GM19468 (cell line): ENCODE data around the gene GNG10.
"Not testable (repeated sequence)": the region's sequence is repeated elsewhere in the genome, so short reads cannot be mapped to it uniquely, and the experiment has no call there.

ENCODE experiments used
- ATAC-seq: cut with Tn5 transposase; IDR thresholded peaks from one replicate; pipeline ENCODE4 v1.9.1; 2021; ENCODE audit warnings: mild to moderate bottlenecking, moderate library complexity, moderate number of reproducible peaks; ENCODE audit not compliant: unreplicated experiment; ENCODE audit errors: extremely low read depth

The GNG10 gene

DNA sequence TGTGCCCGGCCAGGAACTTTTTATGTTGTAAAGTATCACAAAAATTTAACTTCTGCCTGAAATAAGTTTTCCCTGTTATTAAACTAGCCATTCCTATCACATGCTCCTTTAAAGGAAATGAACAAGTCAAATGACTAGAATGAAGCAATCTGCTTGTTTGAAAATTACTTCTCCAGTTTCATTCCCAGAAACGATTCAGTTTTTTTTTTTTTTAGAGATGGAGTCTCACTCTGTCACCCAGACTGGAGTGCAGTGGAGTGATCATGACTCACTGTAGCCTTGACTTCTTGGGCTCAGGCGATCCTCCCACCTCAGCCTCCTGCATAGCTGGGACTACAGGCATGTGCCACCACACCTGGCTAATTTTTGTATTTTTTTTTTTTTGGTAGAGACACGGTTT, 13.3 kb upstream of the GNG10 start:
- no peak for ATAC-seq

DNA sequence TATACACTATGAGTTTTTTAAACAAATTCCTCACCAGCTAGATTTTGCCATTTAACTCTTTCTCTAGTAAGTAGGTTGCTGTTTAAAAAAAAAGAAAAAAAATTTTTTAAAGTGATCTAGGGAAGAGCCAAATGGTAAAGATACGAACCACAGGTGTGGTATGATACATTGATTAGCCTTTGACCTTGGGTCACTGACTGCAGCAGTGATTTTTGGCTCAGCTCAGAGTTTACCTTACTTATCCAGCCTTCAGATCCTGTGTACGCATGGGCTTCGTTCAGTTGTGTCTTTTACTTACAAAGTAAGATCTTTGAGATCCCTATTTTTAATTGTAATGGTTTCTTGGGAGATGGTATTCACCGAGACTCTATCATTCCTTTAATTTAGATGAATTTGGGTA, 12.4 kb upstream of the GNG10 start:
- ATAC-seq = no peak

DNA sequence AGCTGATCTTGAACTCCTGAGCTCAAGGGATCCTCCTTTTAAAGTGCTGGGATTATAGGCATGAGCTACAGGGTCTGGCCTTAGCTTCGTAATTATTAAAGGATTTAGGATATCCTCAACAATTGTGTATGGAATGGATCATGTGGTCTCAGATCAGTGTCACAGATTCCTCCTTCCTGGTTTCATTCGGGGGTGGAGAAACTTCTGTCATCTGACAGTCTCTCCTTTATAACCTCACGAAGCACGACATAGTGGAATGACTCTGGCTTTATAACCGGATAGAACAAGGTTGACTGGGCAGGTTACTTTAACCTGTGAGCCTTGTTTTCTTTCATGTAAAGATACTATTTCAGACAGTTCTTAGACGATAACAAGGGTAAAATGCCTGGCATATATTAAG, 4.4 kb upstream of the GNG10 start:
- ATAC-seq = no peak

DNA sequence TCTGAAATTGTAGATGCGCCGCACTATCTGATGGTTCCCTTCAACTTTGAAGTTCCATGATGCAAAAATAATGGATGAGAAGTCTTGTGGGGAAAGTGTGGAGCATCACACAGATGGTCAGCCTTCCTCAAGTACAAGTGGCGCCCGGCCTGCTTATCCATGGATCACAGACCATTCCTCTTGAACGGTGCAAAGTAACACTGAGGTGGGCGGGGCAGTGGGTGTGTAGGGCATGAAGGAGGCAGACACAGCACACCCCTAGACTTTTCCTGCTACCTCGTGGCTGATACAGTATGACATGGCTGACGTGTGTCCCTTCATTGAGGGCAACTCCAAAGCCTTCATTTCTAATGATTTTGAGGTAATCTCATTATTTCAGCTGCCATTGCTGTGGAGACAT, 2.5 kb upstream of the GNG10 start:
- ATAC-seq = no peak

DNA sequence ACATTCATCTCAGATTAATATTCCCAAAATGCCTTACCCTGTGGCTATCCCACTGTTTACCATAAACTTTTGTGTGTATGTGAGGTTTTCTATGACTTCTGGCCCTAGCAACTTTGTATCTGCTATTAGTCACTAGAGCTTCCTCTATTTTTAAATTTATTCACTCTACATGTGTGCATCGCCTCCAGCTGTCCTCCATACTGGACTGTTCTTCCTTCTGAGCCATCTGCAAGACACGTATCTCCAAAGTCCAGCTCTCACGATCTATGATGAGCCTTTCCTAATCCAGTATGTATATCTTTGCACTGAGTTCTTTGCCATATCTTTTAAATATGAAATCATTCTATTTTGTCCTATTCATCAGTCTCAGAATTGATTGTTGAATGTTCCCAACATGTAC, 1.7 kb upstream of the GNG10 start:
- no peak for ATAC-seq

DNA sequence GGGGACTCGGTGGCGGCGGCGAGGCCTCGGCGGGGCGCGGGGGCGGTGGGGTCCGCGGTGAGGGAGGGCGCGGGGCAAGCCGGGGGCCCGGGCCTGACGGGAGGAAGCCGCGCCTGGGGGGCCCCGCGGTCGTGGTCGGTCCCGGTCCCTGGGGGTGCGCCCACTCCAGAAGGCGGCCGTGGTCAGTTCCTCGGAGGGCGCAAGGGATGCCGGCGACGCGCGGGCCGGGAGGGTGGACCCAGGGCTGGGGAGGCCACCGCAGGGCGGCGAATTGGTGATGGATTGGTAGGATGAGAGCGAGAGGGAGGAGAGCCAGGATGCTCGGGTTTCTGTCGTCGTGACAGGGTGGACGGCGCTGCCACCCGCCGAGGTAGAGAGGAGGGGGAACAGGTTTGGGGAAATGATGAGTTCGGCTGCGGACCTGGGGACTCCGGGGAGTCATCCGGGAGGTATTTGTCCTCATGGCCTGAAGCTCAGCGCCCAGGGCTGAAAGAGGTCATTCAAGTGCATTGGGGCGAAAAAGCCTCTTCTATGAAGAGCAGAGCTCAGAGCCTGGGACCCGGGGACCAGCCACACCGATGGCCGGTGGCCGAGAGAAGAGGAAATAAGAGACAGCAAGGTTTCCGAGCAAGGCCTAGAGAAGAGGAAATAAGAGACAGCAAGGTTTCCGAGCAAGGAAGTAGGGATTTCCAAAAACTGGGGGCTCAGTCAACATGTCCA, 557 bp downstream of the GNG10 start:
- ATAC-seq = no peak

DNA sequence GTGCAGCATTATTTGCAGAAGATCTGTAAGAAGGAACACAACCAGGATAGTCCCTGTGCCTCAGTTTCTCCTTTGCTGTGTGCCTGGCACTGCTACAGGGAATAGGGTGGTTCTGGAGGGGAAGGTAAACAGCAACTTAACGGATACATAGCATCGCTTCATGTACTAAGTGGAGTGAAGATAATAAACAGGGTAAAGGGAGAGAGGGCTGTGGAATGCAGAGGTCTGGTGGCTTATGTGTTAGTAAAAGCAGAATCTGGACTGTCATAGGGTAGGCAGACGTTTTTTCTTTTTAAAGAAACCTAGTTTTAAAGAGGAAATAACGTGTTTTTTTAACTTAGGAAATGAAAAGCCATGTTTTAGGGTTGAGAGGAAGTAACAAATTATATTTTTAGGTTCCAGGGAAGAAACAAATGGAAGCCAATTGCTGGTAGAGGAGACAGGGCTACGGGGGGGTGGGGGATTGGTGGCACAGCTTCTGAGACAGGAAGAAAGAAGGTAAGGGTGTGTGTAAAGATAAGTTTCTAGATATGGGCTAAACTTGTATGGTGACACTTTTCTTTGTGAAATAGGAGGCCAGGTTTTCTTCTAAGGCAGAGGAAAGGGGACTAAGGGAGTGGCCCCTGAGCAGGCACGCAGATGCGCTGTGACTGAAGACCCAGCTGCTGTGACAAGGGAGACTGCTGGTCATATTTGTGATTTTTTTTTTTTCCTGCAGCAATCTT, 1.3 kb downstream of the GNG10 start:
- ATAC-seq = no peak

DNA sequence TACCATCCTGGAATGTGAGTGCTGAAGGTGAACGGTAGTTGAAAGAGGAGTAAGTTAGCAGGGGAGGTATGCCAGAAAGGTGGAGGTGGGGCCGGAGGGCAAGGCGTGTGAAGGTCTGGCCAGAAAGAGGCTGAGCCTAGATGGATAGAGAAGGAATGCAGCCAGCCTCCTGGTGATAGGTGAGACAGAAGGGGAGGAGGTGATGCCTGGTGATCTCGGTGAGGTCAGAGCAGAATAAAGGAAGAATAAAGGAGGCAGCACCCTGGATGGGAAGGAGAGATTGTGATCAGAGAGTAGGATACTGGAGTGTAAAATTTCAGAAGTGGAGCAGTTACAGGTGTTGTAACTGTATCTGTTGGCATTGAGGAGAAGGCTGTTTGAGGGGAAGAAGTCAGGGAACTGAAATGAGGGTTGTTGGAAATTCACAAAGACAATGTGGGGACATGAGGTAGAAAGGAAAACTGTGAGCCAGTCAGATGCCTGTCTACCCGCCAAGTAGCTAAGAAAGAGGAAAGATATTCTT, 2.0 kb downstream of the GNG10 start:
- ATAC-seq = no peak

DNA sequence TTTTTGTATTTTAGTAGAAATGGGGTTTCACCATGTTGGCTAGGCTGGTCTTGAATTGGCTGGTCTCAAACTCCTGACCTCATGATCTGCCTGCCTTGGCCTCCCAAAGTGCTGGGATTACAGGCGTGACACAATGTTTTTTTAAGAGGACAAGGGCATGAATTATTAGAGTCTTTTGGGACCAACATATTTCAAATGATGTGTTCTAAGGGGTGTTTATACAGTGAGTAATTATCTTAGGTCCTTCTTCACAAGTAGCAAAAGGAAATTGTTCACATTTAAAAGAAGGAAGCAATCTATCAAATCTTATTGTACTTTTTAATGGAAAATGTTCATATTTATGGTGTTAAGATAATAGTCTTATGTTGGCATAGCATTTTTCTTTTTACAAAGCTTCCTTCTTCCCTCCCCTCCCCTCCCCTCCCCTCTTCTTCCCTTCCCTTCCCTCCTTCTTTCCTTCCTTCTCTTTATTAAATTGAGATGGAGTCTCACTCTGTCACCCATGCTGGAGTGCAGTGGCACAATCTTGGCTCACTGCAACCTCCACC, 6.7 kb downstream of the GNG10 start:
- ATAC-seq = no peak

DNA sequence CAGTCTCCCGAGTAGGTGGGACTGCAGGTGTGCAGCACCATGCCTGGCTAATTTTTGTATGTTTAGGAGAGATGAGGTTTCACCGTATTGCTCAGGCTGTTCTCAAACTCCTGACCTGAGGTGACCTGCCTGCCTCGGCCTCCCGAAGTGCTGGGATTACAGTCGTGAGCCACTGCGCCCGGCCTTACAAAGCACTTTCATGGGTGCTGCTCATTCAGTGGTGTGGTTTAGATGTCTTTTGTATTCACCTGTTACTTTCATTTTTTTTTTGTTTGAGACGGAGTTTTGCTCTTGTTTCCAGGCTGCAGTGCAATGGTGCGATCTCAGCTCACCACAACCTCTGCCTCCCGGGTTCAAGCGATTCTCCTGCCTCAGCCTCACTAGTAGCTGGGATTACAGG, 7.2 kb downstream of the GNG10 start:
- not testable (repeated sequence) for ATAC-seq

DNA sequence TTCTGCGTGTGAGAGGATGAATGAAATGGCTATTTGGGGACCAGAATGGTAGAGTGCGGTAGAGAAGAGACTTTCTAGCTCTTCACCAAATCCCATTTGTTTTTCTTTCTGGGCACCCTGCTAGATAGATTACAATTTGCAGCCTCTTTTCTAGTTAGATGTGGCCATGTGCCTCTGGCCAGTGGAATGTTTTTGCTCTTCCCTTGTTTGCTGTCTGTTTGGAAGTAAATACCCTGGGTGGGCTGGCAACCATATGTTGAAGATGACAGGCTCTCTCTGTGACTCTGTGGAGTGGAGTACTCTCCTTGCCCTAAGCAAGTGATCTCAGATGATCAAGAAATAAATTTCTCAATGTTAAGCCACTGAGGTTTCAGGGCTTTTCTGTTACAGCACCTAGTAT, 12.9 kb downstream of the GNG10 start:
- no peak for ATAC-seq

DNA sequence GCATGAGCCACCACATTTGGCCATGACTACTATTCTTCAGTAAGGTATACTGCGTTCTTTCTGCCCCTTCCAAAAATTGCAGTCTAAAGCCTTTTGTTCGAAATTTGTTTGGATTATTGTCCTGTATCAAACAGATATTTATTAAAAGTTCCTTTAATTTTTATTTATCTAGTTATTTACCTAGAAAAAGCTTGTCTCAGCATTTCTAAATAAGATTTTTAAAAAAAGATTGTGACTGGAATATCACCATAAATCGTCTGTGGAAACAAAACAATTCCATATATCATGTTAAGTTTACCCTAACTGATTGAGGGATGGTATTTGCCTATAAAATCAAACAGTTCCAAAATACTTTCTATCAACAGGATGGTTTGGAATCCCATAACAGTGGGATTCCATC, 14.7 kb downstream of the GNG10 start:
- no peak for ATAC-seq

DNA sequence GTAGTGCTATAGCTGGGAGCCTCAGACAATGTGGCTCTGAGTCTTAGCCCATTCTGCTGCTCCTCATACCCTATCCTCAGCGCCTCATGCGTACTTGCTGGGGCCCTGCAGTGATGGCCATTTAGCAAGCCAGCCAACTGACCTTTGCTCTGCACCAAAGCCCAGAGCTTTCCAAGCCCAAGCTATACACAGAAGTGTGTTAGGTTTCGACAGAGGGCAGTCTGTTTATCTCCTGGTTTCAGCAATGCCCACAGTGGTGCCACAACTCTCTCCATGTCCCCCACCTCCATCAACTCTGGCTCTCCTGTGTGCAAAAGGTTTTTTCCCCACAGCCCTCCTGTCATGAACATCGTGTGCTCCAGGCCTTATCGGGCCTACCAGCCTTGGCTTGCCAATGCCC, 16.9 kb downstream of the GNG10 start:
- ATAC-seq = no peak

DNA sequence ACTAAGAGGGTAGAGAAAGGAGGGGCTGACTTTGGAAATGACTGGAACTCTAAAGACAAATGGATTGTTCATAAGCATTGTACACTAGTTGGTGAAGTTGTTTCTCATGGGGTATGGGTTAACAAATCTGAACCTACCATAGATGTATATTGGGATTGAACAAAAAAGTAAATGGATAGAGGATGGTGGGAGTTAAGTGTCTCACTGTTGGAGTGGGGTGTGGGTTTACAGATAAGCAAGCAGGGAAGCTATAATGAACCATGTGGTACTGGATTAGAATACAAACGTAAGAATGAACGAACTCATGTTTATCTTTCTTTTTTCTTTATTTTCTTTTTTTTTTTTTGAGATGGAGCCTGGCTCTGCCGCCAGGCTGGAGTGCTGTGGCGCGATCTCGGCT, 17.8 kb downstream of the GNG10 start:
- no peak for ATAC-seq

DNA sequence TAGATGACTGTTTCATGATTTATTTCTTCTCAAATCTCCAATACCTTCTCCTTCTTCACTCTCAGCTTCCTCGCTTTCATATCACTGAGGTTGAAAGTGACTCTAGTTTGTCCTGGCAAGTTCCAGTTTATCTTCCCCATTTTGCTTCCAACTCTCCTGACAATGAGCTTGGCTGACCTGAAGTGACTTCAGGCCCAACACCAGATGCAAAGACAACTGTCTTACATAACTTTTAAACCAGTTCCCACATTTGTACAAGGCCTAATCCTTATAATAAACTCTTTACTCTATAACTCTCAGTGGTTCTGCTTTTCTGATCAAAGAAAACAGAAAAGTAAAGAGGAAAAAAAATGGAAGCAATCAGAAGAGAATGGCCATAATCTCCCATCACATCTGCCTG, 22.0 kb downstream of the GNG10 start:
- ATAC-seq = no peak

DNA sequence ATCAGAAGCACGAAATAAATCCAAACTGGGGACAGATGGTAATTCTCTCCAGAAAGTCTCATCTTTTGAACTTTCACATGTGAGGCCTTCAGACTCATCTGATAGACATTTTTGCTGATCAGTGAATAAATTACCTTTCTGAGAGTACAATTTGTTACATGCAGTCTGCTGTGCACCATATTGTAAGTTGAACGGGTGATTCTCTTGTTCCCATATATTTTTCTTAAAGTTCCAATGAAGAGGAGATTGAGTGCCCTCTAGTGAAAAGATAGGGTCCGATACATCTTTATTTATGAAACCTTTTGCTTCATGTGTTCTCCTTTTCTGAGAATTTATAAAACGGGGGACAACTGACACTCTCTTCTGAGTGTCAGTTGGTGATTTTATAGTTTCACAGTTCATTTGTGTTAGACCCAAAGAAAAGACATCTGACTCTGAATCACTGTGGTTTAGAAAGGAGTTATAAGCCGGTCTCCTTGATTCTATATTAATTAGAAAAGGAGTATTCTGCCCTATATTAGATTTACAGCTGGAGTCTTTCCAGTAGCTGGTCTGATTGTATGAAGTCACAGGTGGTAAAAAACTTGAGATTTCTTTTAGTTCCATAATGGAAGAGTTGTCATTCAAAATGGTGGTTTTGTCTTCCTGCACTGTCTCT, 30.4 kb downstream of the GNG10 start:
- ATAC-seq = no peak

DNA sequence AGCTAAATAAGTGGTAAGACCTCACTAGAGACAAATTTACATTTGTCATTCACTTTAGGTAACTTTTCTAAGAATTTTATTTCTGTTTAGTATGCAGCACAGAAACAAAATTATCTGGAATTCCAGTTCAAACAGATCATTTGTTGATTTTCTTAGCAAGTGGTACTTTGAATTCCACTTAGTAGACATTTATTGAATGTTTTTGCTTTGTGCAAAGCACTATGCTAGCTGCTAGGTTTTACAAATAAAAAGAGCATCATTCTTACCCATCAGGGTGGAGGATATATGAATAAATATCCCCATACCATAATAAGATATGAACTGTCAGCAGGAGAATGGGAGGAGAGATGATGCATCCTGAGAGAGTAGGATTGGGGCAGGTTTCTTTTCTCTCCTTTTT, 35.4 kb downstream of the GNG10 start:
- no peak for ATAC-seq

DNA sequence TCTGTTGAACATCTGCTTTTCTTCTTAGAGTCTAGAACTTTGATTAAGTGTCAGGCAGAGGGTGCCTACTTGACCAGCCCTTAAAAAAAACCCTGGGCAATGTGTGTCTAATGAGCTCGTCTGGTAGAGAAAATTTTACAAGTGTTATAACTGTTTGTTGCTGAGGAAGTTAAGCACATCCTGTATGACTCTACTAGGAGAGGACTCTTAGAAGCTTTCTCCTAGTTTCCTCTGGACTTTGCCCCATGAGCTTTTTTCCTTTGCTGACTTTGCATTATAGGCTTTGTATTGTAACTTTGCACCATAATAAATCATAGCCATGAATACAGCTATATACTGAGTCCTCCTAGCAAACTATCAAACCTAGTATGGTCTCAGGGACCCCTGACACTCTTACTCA, 39.4 kb downstream of the GNG10 start:
- no peak for ATAC-seq

DNA sequence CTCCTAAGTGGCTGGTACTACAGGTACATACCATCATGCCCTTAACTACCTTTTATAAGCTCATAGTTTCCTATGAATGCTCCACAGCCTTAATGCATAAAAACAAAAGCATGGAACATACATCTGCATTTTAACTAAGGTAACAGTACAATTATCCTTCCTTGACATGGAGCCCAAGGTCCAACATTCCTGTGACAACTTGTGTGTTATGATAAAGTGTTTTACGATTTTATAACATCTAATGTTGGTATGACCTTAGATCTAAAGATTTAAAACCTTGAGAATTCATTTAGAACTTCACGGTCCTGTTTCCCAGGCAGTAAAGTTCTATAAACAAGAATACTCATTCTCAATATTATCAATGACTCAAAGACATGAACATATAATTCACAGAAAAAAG, 43.1 kb downstream of the GNG10 start:
- ATAC-seq = no peak

DNA sequence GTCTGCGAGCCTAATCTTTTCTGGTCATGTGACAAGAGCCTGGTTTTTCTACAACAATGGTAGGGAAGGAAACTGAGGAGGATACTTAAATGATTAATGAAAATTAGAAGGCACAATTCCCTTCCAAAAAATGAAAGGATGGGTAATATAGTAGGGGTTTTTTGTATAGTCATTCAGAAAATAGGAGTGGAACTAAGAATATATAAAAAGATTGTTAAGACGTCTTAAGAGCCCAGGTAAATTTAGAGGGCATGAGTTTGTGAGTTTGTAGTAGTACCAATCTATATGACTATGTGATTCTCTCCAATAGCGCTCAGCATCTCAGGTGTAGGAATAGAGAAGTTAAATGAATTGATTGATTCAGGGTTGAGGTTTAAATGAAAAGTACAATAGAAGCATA, 50.1 kb downstream of the GNG10 start:
- ATAC-seq = no peak

DNA sequence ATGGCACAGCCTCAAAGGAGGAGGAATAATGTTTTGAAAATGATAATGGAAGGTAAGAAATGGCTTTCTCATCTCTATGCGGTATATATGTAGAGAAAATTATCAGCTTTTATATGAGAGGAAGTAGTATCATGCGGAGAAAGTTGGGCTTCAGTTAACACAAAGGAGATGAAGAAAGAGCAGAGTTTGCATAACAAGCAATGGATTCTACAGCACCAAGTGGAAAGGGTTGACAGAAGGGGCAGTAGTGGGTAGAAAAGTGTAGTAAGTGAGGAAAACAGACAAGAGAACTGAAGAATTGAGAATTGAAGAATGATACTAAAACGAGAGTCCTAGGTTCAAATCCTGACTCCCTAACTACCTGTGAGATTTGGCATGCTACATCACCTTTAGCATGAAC, 51.0 kb downstream of the GNG10 start:
- ATAC-seq = no peak
